MM.1S (cell line): ENCODE results near the gene STAP2.

ENCODE experiments used
- DNase-seq: peaks from one replicate; pipeline ENCODE4 v3.0.0-alpha.2; 2015
- H2AFZ ChIP-seq: fragments of 300-600 bp; sonication (generic); 2 replicates; pipeline ENCODE4 v1.6.0; 2016; ENCODE audit warnings: antibody characterized with exemption, low read length
- H3F3A ChIP-seq: fragments of 300-600 bp; sonication (generic); 2 replicates; pipeline ENCODE4 v1.6.1; 2016; ENCODE audit warnings: mild to moderate bottlenecking, antibody characterized with exemption, low read length, moderate library complexity, mixed read lengths; ENCODE audit not compliant: insufficient read depth
- H3K27ac ChIP-seq: fragments of 300-600 bp; sonication (generic); 2 replicates; pipeline ENCODE4 v1.5.1; 2016; ENCODE audit warnings: mild to moderate bottlenecking, low read length
- H3K27me3 ChIP-seq: fragments of 300-600 bp; sonication (generic); replicated peaks from 2 replicates; pipeline ENCODE4 v1.6.0; 2016; ENCODE audit warnings: low read length; ENCODE audit not compliant: insufficient read depth
- H3K36me3 ChIP-seq: fragments of 300-600 bp; sonication (generic); replicated peaks from 2 replicates; pipeline ENCODE4 v1.6.1; 2016; ENCODE audit warnings: mild to moderate bottlenecking, low read length, mixed read lengths; ENCODE audit not compliant: insufficient read depth
- H3K4me1 ChIP-seq: fragments of 300-600 bp; sonication (generic); 2 replicates; pipeline ENCODE4 v1.6.1; 2016; ENCODE audit warnings: low read length, mixed read lengths
- H3K4me2 ChIP-seq: fragments of 300-600 bp; sonication (generic); 2 replicates; pipeline ENCODE4 v1.6.0; 2016; ENCODE audit warnings: low read depth, low read length
- H3K4me3 ChIP-seq: fragments of 300-600 bp; sonication (generic); 2 replicates; pipeline ENCODE4 v1.5.1; 2016; ENCODE audit warnings: low read length, mixed read lengths
- H3K79me2 ChIP-seq: fragments of 300-600 bp; sonication (generic); 2 replicates; pipeline ENCODE4 v1.6.1; 2016; ENCODE audit warnings: mixed run types, low read length, mixed read lengths
- H3K9ac ChIP-seq: fragments of 300-600 bp; sonication (generic); 2 replicates; pipeline ENCODE4 v1.6.1; 2016; ENCODE audit warnings: low read length, mixed read lengths
- H3K9me2 ChIP-seq: fragments of 300-600 bp; sonication (generic); replicated peaks from 2 replicates; pipeline ENCODE4 v1.6.1; 2016; ENCODE audit warnings: mild to moderate bottlenecking, low read length, mixed read lengths; ENCODE audit not compliant: insufficient read depth
- H3K9me3 ChIP-seq: fragments of 300-600 bp; sonication (generic); replicated peaks from 2 replicates; pipeline ENCODE4 v1.6.1; 2016; ENCODE audit warnings: mild to moderate bottlenecking, low read length, mixed read lengths; ENCODE audit not compliant: insufficient read depth
- H4K20me1 ChIP-seq: fragments of 300-600 bp; sonication (generic); 2 replicates; pipeline ENCODE4 v1.6.1; 2016; ENCODE audit warnings: mild to moderate bottlenecking, low read length, moderate library complexity, mixed read lengths; ENCODE audit not compliant: insufficient read depth
- EZH2 ChIP-seq: fragments of 300-600 bp; sonication (generic); optimal IDR thresholded peaks from 2 replicates; pipeline ENCODE3; 2017; ENCODE audit warnings: low read depth, mild to moderate bottlenecking, antibody characterized with exemption, low read length, mixed read lengths
- EZH2phosphoT487 ChIP-seq: fragments of 300-600 bp; sonication (generic); IDR thresholded peaks from 2 replicates; pipeline ENCODE4 v1.6.1; 2018; ENCODE audit warnings: antibody characterized with exemption, low read length
- TF ChIP-seq, protein P1 (sequence below): fragments of 300-600 bp; sonication (generic); IDR thresholded peaks from 2 replicates; pipeline ENCODE4 v1.5.1; 2016; ENCODE audit warnings: antibody characterized with exemption, low read length, mixed read lengths

The STAP2 gene

DNA sequence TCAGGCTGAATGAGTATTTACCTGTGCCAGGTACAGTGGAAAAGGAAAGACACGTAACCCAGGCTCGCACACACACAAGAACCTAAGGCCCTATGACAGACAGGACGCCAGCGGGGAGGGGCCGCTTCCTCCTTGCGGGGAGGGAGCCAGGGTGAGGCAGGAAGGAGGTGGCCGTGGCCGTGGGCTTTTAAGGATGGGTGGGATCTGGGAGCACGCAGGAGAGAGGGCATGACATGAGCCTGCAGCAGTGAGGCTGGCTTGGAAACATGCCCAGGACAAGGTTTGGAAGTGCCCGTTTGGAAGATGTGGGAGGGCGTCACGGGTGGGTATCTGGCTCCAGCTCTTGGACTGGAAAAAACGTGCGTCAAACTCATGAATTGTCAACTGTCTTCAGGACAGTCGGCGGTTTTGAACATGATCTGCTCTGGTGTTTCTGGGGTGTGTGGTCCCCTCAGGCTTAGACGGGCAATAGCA is 41.7 kb upstream of the STAP2 start:
- no peak overlapping the region for H3K4me3 ChIP-seq
- peaks cover 98% of the 10 kb centered on the region for H3K79me2 ChIP-seq
- DNase-seq: no peak
- no peak overlapping the region for H3K9ac ChIP-seq
- no peaks in the 10 kb centered on the region for H3K4me1 ChIP-seq
- H3K4me2 ChIP-seq: no peak overlapping the region
- H3K27ac ChIP-seq: no peak overlapping the region
- H2AFZ ChIP-seq: no peak overlapping the region
- no peaks in the 10 kb centered on the region for H3K9me2 ChIP-seq
- TF ChIP-seq, protein P1, sequence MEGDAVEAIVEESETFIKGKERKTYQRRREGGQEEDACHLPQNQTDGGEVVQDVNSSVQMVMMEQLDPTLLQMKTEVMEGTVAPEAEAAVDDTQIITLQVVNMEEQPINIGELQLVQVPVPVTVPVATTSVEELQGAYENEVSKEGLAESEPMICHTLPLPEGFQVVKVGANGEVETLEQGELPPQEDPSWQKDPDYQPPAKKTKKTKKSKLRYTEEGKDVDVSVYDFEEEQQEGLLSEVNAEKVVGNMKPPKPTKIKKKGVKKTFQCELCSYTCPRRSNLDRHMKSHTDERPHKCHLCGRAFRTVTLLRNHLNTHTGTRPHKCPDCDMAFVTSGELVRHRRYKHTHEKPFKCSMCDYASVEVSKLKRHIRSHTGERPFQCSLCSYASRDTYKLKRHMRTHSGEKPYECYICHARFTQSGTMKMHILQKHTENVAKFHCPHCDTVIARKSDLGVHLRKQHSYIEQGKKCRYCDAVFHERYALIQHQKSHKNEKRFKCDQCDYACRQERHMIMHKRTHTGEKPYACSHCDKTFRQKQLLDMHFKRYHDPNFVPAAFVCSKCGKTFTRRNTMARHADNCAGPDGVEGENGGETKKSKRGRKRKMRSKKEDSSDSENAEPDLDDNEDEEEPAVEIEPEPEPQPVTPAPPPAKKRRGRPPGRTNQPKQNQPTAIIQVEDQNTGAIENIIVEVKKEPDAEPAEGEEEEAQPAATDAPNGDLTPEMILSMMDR: no peak
- TF ChIP-seq EZH2phosphoT487 (no peak), EZH2 (no peak)
- no peaks in the 10 kb centered on the region for H3K9me3 ChIP-seq
- peaks cover 27% of the 10 kb centered on the region for H4K20me1 ChIP-seq
- H3K36me3 ChIP-seq: no peaks in the 10 kb centered on the region; the same call in 1 of the 2 replicates
- no peaks in the 10 kb centered on the region for H3K27me3 ChIP-seq
- no peaks in the 10 kb centered on the region for H3F3A ChIP-seq

DNA sequence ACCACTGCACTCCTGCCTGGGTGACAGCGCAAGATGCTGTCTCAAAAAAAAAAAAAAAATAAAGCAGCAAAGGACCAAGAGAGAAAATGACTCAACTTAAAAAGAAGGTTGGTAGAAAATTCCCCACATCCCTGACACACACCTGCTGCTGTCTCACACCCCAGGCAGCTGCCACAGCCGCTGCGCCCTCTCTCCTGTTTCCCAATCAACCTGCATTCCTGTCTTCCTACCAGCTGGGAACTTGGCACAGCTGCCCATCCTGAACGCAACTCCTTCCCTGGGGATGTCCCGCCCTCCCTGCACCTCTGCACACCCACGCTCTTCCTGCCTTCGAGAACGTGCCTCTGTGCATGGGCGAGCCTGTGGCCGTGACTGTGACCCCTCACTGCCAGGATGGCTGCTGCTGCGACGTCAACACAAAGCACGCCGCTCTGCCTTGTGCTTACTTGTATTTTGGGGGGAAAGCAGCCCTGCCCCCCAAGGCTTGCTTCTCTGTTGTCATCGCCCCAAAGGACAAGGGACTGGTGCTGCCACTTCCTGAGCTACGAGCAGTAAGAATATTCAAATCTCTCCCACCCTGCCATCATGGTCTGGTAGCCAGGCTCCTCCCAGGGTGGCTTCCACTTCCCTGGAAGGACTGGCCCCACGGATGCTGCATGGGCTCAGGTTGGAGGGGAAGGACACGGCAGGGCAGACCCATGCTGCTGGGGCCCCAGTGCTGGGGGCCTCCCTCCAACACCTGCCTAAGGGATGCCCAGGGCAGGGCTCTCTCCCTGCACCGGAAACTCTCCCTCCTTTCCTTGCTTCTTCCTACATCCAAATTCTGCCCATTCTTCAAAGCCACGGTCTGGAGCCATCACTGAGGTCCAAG is 41.0 kb upstream of the STAP2 start:
- H3K4me1 ChIP-seq: no peaks in the 10 kb centered on the region
- H4K20me1 ChIP-seq: peaks cover 27% of the 10 kb centered on the region

DNA sequence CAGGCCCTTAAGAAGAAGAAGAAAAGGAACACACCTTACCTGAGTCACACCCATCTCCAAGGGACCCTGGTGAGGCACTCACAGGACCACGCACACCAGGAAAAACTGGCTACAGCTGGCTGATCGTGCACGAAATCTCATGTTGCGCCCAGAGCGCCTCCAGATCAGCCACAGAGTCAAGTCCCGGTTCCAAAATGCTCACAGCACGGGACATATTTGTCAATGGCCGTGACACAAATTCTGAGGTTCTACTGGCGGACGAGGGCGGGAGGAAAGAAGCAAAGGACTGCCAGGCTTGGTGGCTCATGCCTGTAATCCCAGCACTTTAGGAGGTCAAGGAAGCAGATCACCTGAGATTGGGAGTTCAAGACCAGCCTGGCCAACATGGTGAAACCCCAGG is 40.3 kb upstream of the STAP2 start:
- H3K4me2 ChIP-seq: no peak overlapping the region
- no peak overlapping the region for H3K4me3 ChIP-seq
- no peak for DNase-seq
- H3K4me1 ChIP-seq: no peaks in the 10 kb centered on the region
- no peak overlapping the region for H3K9ac ChIP-seq
- H3K27ac ChIP-seq: no peak overlapping the region
- H3F3A ChIP-seq: no peaks in the 10 kb centered on the region
- no peaks in the 10 kb centered on the region for H3K9me2 ChIP-seq
- H4K20me1 ChIP-seq: peaks cover 24% of the 10 kb centered on the region
- H3K36me3 ChIP-seq: no peaks in the 10 kb centered on the region; the same call in 1 of the 2 replicates
- no peaks in the 10 kb centered on the region for H3K27me3 ChIP-seq
- TF ChIP-seq, protein P1: no peak
- no peak for TF ChIP-seq EZH2
- no peak for TF ChIP-seq EZH2phosphoT487
- peaks cover 98% of the 10 kb centered on the region for H3K79me2 ChIP-seq
- H2AFZ ChIP-seq: no peak overlapping the region
- H3K9me3 ChIP-seq: no peaks in the 10 kb centered on the region

More for the DNA sequence above, 41.0 kb upstream of the STAP2 start:
- Histone ChIP-seq H3K4me2 (no peak overlapping the region), H2AFZ (no peak overlapping the region), H3K27me3 (no peaks in the 10 kb centered on the region), H3K9me3 (no peaks in the 10 kb centered on the region), H3K9me2 (no peaks in the 10 kb centered on the region), H3F3A (no peaks in the 10 kb centered on the region), H3K27ac (no peak overlapping the region), H3K36me3 (no peaks in the 10 kb centered on the region; the same call in 1 of the 2 replicates), H3K4me3 (no peak overlapping the region), H3K79me2 (peaks cover 98% of the 10 kb centered on the region), H3K9ac (no peak overlapping the region)
- no peak for DNase-seq
- TF ChIP-seq, protein P1: no peak
- TF ChIP-seq EZH2 (no peak), EZH2phosphoT487 (no peak)
